ENCODE measurements around the gene PSMD14. TPM values are rescaled to one million over a fixed set of nuclear protein-coding genes. Genes with fewer than 3 reads are reported as not detected.

Gene PSMD14
- total RNA-seq, 1 experiment from 2014 or later, result 83.7 TPM

DNA sequence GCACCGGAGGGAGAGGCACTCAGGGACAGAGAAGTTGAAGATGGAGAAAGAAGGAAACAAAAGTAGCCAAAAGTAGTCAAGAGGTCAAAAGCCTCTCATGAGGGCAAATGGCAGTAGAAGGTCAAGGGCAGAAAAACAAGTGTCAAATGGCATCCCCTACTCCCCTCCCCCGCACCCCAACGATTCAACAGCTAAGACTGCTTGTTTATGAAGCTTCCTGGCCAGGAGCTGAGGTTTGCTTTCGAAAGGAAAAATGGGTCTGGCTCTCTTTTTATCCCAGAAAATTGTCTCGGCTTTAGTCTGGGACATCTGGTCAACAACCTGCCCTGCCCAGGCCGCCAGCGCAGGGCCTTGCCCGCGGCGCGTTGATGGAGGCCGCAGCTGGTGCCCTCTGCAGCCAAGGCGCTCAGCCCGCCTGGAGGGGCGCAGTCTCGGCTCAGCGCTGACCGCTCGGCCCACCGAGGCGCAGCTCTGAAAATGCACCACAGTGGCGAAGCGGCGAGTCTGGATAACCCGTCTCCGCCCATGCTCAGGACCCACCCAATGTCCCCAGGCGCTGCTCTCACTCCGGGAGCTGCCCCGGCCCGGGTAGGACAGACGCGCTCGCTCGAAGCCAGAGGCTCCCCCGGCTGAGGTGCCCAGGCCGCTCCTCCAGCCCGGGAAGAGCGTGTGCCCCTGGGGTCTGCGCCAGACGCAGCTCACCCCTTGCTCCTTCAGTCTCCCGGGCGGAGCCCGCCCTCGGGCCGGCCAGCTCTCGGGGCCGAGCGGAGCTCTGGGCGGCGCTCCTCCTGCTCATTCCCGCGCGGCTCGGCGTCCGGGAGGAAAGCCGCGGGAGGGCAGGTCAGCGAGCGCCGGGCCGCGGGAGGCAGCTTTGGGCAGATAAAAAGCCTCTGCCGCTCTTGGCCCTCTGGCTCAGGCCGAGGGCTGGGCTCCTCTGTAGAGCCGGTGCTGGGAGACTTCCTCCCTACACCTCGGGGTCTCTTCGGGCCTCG lies 106.1 kb downstream of the PSMD14 start:
- Histone ChIP-seq H3K9me3 (ENCODE audit: control insufficient read depth, low read depth, low read length) (no peaks in the 10 kb centered on the region), H3K4me2 (ENCODE audit: insufficient read depth, insufficient read length, low read length) (peak overlapping the region; percentile 89), H2BK120ac (ENCODE audit: low read depth, low read length, poor library complexity, severe bottlenecking) (no peak overlapping the region), H3K56ac (ENCODE audit: insufficient read length, low read depth, low read length) (no peak overlapping the region), H3K14ac (ENCODE audit: insufficient read depth, low read length) (no peak overlapping the region; the same call in 1 of the 2 replicates), H2BK5ac (ENCODE audit: insufficient read length, low read length) (no peak overlapping the region), H4K5ac (ENCODE audit: insufficient read length, low read depth, low read length) (no peak overlapping the region), H3K9ac (ENCODE audit: extremely low read depth, insufficient read length, low read length) (no peak overlapping the region), H3K27me3 (ENCODE audit: insufficient read depth, low read length) (peaks cover 50% of the 10 kb centered on the region), H3K23me2 (ENCODE audit: insufficient read length, low read depth, low read length, poor library complexity, severe bottlenecking) (peaks cover 11% of the 10 kb centered on the region), H4K91ac (ENCODE audit: insufficient read length, low read depth, low read length) (no peak overlapping the region), H3K27ac (ENCODE audit: insufficient read length, low read depth, low read length) (no peak overlapping the region), H3K79me1 (ENCODE audit: insufficient read depth, low read depth, low read length, poor library complexity, severe bottlenecking) (no peaks in the 10 kb centered on the region), H4K20me1 (ENCODE audit: control insufficient read depth, insufficient read depth, insufficient read length) (no peaks in the 10 kb centered on the region), H3K4ac (ENCODE audit: low read depth, low read length) (no peak overlapping the region), H3K18ac (ENCODE audit: insufficient read length, low read depth, low read length) (no peak overlapping the region), H2AK5ac (ENCODE audit: insufficient read length, low read length) (no peak overlapping the region), H3K4me1 (ENCODE audit: insufficient read depth, low read length) (peaks cover 5% of the 10 kb centered on the region; the same call in 1 of the 2 replicates), H4K8ac (replicated peaks; ENCODE audit: insufficient read length, low read depth, low read length) (no peak overlapping the region), H3K79me2 (ENCODE audit: insufficient read depth, low read length) (no peaks in the 10 kb centered on the region), H3T11ph (ENCODE audit: low read length) (no peak overlapping the region), H2BK12ac (ENCODE audit: insufficient read length, low read depth, low read length) (no peak overlapping the region), H2AFZ (ENCODE audit: low read length) (no peak overlapping the region), H3K23ac (ENCODE audit: insufficient read length, low read depth, low read length) (no peak overlapping the region), H2BK20ac (ENCODE audit: low read depth, low read length, poor library complexity, severe bottlenecking) (no peak overlapping the region), H2BK15ac (ENCODE audit: low read depth, low read length) (no peak overlapping the region)
- H3K9me3 Mint-ChIP-seq, result peaks cover 2 to 4% of the 10 kb centered on the region in 2 experiments; a peak in 2 of 5 replicates
- TF ChIP-seq, protein P1, sequence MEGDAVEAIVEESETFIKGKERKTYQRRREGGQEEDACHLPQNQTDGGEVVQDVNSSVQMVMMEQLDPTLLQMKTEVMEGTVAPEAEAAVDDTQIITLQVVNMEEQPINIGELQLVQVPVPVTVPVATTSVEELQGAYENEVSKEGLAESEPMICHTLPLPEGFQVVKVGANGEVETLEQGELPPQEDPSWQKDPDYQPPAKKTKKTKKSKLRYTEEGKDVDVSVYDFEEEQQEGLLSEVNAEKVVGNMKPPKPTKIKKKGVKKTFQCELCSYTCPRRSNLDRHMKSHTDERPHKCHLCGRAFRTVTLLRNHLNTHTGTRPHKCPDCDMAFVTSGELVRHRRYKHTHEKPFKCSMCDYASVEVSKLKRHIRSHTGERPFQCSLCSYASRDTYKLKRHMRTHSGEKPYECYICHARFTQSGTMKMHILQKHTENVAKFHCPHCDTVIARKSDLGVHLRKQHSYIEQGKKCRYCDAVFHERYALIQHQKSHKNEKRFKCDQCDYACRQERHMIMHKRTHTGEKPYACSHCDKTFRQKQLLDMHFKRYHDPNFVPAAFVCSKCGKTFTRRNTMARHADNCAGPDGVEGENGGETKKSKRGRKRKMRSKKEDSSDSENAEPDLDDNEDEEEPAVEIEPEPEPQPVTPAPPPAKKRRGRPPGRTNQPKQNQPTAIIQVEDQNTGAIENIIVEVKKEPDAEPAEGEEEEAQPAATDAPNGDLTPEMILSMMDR (conservative IDR thresholded peaks at IDR 0.05), result peak; percentile 33; the same call in 2 of the 3 replicates
- H3K27ac Mint-ChIP-seq, result no peak overlapping the region
- peaks cover 2 to 7% (median 4%) of the 10 kb centered on the region in 3 experiments; a peak in 2 of 7 replicates for H3K36me3 Mint-ChIP-seq (ENCODE audit: insufficient read depth in 1 of 3, low read depth in 3 of 3)
- DNase-seq, result peak; percentile 67
- WGBS (ENCODE audit: extremely low coverage, insufficient read length, low lambda C conversion rate), result no CpG with 5 or more reads among the region's 69 CpGs
- peaks cover 45 to 58% of the 10 kb centered on the region in 2 experiments for H3K4me1 Mint-ChIP-seq
- H3K27me3 Mint-ChIP-seq (ENCODE audit: low read depth), result peaks cover 75% of the 10 kb centered on the region
- H3K4me3 Mint-ChIP-seq, result peak overlapping the region; percentile 55 to 78
